NCI-H748 (cell line): ENCODE data around the gene TENT5C.

ENCODE experiments used
- DNase-seq: peaks from one replicate; lab custom pipeline; 2025; ENCODE audit not compliant: unreplicated experiment; lab: John Stamatoyannopoulos, UW

TENT5C gene

DNA sequence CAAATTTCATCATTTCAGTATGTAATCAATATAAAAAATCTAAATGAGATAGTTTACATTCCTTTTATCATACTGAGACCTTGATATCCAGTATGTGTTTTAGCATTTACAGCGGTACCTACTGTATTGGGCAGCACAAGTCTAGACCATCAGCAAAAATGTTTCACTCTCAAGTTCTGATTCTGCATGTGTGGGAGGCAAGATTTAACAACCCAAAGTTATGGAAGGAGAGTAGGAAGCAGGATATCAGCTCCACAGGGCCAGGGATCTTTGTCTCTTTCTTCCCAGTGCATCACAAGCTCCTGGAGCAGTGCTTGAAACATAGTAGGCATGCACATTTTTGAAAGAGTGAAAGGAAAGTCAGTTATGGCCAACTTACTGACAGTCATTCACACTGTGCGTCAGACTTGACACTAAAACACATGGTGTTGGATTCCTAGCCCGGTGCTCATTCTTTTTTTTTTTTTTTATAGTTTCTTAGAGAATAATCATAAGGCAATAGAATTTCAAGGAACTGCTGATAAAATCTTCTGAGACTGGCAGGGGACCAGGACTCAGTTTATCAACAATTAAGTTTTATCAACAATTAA, 6.1 kb downstream of the TENT5C start:
- DNase-seq: no peak

DNA sequence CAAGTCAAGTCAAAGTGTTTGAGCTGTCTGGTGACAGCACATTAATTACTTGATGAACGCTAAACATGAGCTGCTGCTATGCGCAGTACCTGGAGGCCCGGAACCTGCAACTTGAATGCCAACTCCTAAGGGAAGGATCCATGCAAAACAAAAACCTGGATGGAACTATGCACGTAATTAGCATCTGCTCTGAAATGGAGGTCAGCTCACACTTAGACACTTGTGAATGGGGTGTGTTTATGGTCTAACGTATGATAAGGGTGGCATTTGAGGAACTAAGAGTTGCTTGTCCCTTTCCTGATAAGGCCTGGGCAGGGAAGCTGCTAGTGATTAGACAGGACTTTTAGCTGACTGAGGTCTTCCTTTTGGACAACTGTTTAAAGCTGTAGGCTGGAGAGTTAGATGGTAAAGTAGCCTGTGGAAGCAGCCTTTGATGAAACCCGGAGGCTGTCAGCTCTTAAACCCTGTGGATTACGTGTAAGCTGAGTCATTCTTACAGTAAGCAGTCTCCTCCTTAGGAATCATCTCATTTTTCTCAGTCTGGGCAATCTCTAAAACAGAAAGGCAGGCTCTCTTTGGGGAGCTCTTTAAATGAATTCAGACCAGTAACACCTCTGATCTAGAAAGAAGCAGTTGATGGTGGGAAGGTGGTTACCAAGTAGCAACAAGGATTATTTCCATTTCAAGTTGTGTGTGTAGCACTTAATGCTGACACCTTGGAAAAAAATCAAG, 6.8 kb downstream of the TENT5C start:
- DNase-seq: no peak

DNA sequence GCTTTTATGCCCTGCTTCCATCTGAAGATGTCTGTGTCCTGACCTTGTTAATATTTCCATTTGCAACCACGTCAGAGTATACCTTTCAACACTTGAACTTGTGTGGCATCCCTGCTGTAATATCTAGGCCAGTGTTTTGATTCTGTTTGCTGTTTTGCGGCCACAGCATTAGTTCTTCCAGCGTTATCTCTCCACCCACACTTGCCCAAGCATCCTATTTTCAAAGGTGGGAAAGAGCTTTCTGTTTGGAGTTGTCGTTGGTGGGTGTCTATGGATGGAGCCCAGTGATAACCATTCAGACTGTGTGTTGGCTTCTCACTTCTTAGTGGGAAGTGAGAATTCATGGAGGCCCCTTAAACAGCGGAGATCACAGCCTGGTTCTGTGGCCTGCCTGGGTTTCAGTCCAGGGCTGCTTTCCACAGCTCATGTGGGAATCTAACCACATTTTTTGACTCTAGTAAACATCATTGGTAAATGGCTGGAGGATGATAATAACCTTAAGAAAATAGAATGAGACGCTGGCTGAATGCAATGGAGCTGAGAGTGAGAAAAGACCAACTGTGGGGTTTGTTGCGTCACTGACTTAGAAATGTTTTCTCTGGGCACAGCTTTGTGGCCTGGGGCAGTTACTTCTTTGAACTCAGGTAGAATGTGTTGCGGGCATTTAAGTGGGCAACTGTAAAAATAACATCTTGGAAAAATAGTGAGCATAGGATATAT, 7.6 kb downstream of the TENT5C start:
- DNase-seq: no peak

DNA sequence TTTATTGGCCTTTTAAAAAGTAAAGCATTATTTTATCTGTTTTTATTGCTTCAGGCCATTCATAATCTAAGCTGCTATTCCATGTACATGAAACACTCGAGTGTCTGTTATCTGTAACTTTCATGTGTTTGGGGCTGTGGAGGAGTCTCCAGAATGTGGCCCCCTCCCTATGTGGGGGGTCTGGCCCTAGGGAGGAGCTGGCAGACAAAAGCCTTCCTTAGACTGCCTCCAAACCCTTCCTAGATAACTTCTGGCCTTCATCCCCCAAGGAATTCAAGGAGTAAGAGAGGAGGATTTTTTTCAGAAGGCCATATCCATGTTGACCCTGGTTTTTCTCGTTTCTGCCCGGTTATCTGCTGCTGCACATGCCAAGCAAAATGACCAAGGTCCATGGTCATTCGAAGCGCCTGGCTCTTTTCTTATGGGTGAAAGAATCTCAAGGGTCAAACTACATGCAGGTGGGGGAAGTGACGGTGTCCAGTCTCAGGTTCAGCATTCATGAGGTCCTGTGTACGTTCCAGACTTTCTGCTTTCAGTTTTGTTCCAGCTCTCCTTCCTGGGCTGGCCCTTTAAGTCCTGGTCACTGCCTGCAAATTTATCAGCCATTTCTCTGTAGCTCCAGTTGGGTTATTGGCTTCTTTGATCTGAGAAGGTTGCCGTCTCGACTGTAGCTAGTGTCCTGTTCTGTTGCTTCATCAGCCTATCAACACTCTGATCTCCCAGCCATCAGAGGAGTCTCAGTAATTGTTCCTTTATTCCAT, 8.3 kb downstream of the TENT5C start:
- no peak for DNase-seq

DNA sequence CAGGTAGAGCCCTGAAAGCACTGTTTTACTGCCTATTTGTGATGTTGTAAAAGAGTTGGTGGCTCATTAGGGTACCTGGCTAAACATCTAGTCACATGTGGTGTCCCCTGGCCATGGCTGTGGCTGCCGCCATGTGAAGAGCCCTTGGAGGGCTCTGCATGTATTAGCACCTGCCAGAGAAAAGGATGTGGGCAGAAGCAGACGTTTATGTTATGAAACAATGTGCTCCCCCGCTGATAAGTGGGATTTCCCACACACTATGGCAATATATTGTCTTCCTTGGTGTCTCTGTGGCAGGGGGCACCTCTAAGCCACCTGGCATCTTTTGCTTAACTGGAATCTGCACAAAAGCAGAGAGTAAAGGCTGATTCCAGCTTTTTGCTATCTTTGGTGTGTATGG, 9.6 kb downstream of the TENT5C start:
- peak; percentile 34 for DNase-seq

DNA sequence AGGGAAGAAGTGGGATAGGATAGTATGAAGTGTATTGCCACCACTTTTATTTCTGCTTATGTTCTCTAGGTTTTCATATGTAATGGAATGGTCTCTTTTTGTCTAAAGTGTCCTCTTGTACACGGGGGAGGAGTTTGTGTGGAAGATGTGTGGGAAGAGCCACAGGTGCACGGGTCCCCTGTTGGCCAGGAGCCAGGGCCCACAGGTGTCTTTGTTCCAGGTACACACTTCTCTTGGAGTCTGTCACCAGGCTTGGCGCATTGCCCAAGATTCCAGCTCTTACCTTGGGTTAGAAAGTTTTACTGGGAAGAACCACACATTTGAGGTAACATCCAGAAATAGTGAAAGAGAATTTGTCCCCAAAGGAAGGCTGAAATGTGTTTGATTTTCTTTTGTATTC, 10.5 kb downstream of the TENT5C start:
- peak; percentile 71 for DNase-seq

DNA sequence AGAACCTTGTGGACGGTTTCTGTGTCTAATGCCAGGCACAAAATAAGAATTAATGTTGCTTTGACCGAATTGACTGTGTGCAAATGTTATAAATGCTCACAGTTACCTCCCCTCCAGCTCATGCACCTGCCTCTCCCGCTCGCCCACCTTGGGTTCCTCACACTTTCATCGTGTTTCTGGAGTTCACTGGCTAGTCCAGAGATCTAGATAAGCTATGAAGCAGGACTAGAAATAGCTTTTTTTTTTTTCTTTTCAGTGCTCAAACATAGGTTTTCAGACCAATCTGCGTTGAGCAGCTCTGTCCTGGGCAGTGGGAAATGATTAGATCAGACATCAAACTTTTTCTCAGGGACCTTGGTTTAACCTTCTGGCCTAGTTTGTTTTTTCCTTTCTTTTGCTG, 11.1 kb downstream of the TENT5C start:
- DNase-seq: no peak

DNA sequence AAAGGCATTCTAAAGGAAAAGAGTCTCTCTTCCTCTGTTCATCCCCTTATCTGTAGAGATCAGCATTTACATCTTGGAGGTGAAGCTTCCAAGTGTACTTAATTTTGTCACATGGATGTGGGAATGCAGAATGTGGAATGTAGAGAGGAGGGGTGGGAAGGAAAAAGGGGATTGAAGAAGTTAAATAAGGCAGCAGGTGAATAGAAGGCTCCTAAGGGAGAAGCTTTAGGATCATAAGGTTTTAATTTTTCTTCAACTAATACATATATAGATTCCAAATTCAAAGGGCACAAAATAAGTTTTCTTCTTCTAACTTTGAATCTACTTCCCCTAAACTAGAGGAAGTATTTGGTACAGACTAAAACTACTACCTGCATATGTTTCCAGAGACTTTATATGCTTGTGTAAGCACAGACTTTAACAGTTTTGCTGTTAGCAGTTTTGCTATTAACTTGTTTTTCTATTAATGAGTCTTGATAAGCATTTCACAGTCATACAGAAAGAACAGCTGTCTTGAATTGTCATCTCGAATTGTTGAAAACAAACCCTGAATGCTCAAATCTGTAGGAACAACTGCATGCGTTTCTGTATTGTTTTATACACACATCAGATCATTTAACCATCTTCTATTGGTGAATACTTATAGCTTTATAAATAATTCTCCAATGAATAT, 12.7 kb downstream of the TENT5C start:
- DNase-seq: no peak

DNA sequence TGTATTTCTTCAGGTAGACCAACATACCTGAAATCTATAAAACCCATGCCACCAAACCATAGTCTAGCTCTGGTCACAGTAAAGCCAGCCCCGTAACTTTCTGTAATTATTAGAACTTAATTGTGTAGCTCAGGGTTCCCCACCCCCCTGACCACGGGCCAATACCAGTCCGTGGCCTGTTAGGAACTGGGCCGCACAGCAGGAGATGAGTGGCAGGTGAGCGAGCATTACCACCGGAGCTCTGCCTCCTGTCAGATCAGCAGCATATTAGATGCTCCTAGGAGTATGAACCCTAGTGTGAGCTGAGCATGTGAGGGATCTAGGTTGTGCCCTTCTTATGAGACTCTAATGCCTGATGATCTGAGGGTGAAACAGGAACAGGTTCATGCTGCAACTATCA, 14.6 kb downstream of the TENT5C start:
- DNase-seq: no peak

DNA sequence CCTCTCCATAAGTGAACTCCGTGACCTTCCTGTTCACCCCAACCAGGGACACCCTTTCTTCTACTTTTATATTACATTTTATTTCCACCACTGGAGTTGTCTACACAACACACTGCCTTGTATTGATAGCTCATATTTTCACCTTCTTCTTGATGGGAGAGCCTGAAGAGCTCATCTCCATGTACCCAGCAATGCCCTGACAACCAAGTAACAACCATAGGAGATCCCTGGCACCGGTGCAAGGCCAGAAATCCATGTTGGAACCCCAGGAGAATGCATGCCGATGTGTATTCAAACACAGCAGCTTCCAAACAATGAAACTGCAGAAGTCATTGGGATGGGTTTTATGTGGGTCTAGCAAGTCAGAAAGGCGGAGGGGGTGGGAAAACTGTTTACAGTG, 15.5 kb downstream of the TENT5C start:
- DNase-seq: no peak

DNA sequence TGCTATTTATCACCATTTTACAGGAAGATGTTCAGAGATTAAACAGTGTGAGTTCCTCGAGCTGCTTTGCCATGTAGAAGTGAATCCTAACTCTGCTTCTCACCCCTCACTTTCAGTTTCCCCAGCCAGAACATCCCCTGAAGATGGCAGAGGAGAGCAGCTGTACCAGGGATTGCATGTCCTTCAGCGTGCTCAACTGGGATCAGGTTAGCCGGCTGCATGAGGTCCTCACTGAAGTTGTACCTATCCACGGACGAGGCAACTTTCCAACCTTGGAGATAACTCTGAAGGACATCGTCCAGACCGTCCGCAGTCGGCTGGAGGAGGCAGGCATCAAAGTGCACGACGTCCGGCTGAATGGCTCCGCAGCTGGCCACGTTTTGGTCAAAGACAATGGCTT, 16.9 kb downstream of the TENT5C start:
- no peak for DNase-seq

DNA sequence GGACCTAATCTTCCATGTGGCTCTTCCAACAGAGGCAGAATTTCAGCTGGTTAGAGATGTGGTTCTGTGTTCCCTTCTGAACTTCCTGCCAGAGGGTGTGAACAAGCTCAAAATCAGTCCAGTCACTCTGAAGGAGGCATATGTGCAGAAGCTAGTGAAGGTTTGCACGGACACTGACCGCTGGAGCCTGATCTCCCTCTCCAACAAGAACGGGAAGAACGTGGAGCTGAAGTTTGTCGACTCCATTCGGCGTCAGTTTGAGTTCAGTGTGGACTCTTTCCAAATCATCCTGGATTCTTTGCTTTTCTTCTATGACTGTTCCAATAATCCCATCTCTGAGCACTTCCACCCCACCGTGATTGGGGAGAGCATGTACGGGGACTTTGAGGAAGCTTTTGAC, 17.3 kb downstream of the TENT5C start:
- no peak for DNase-seq

DNA sequence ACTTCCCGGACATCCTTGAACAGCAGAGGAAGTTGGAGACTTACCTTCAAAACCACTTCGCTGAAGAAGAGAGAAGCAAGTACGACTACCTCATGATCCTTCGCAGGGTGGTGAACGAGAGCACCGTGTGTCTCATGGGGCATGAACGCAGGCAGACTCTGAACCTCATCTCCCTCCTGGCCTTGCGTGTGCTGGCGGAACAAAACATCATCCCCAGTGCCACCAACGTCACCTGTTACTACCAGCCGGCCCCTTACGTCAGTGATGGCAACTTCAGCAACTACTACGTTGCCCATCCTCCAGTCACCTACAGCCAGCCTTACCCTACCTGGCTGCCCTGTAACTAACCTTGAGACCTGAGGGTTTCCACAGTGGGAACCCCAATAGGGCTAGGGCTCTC, 17.9 kb downstream of the TENT5C start:
- DNase-seq: no peak

DNA sequence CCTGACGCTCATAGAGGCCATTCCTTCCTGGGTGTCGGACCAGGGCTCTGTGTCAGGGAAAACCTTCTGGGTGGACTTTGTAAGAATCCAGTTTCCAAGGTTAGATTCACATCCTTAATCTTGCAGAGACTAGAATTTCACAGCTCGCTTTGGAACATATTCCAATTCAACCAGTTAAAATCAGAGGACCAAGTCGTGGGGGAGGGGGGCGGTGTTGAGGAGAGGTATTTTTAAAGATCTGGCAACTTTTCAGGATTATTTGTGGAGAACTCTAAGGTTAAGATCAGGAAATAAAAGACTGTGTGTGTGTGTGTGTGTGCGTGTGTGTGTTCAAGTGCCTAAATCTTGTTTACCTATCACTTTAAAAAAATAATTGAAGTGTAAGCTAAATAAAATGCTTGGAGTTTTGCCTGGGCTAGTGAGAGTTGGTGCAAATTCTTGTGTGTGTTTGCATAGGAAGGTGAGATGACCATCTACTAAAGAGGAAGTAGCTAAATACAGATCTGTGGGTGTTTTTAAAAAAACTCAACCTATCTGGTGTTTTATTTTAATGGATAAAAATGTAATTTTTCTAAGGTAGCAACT, 21.8 kb downstream of the TENT5C start:
- DNase-seq: peak; percentile 35

DNA sequence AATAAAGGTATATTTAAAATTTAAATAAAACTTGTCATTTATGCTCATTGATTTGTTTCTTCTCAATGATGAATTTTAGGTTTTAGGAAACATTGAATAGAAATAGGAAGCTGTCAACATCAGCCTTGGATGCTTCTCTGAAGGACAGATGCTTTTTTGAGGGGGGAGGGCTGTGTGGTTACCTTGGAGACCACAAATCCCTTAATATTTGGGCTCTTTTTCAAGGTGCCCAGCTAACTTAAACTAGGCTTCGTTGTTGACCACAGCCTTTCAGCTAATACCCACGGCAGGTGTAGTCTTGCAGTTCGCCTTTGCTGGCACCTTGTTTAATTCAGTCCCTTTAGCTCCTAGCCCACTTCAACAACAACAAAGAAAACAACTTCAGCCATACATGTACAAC, 22.5 kb downstream of the TENT5C start:
- no peak for DNase-seq

DNA sequence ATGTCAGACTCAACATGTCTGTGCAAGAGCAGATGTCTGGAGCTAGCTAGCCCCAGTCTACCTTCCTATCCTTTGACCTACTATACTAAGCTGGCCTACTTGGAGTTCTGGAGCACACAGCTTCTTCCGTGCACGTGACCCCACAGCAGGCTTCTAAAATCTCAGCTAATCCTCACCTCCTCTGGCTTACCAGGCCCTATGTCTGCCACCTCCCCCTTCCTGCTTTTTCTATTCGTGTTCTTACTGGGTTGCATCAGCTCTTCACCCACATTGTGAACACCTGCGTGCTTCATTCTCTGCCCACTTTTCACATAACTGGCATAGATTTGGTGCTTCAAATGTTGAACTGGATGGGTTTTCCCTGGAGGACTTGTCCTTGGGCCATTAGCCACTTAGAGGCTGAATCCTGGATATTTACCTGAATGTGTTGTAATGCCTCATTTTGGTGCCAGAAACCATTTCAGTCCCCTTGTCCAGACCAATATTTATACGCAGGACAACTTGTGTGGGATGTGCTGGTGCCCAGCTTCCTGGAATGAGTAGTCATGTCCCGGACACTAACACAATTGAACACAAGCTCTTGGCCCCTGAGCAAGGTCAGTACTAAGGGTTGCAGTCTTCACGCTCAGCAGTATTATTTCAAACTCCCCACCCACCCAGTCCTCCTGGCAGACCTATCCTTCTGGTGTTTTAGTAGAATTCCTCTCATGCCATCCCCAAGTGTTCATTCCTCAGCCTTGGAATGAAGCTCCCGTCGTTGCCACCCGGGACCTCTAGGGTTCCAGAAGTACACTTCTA, 24.0 kb downstream of the TENT5C start:
- no peak for DNase-seq

DNA sequence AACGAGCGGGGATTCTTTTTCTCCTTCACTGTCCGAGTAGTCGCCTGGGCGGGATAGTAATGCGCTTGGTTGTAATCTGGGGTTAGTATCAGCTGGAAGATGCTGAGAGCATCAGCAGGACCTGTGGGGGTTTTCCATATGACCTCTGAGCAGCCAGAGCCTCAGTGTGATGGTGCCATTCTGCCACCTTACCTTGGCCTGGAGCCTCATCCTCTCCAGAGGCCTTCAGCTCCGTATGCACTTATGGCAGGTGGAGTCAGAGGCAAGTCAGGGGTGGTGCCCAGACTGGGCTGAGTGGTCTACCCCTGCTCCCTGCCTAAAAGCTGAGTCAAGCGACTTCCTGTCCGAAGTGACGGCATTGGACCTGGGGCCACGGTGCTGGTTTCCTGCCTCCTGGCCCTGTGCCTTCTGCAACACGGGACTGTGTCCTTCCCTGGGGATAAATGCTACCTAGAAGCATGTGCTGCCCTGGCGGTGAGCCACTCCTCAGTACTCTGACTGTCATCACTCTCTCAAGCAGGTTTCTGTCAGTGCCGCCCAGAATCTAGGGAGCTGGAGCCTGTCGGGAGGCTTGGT, 24.7 kb downstream of the TENT5C start:
- DNase-seq: no peak

DNA sequence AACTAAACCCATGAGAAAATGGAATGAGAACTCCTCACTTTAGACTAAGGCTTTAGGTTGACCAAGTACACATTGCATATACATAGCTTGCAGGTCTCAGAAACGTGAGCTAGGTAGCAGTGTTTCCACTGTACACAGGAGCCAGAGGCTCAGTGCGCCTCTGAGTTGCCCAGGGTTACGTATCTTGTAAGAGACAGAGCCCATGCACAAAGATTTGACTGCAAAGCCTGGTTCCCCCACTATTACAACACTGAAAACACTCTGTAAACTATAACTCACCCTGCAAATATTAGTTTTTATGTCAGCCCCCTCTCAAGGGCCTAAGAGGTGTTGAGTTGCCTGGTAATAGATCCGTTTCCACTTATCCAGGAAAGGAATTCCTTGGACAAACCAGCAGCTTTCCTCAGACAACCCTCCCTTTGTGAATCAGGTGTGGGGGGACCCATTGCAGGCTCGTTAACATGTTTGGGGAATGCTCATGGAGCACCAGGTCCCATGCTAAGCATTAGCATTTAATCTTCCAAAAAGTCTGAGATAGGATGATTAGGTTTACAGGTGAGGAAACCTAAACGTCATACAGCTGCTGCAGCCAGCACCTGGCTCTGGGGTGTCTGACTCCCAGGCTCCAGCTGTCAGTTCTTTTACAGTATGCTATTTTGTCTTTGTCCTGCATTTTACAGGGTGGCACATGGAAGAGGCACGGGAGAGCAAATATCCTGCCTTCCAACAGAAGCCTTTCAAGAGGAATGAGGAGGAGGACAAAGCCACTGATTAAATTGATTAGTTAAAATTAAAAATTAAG, 25.7 kb downstream of the TENT5C start:
- no peak for DNase-seq
